H1 (cell line): ENCODE data around the gene PPP1R9A. TPM values are rescaled to one million over a fixed set of nuclear protein-coding genes. Genes with fewer than 3 reads are reported as not detected.

Experiments
- CTCF ChIA-PET: fragments of 300-600 bp; sonication (Branson Sonifier 250); formaldehyde crosslinking; loops from one replicate; lab custom pipeline; 2021; ENCODE audit not compliant: partially characterized antibody; lab: Charles Lee
- POLR2A ChIA-PET: fragments of 300-600 bp; sonication (Branson Sonifier 250); formaldehyde crosslinking; loops from one replicate; lab custom pipeline; 2021; ENCODE audit warnings: inconsistent platforms; ENCODE audit not compliant: partially characterized antibody; lab: Charles Lee
- DNase-seq, 2 experiments: peaks; one replicate each; pipeline versions ENCODE4 v3.0.0 to v3.0.0-alpha.2; 2010 to 2022; ENCODE audit warnings: low spot score in 2 of 2, low read depth in 1 of 2, mixed read lengths in 1 of 2
- FAIRE-seq: peaks from 2 replicates; lab custom pipeline; 2011; peaks lifted over from hg19 to GRCh38; lab: Jason Lieb, UNC
- H2AFZ ChIP-seq: 2 replicates; pipeline ENCODE4 v1.8.1; 2012; ENCODE audit warnings: low read length, inconsistent platforms
- H2AK5ac ChIP-seq: 2 replicates; pipeline ENCODE4 v1.6.1; 2013; ENCODE audit warnings: low read depth, low read length
- H2BK120ac ChIP-seq: replicated peaks from 2 replicates; pipeline ENCODE3; 2013; ENCODE audit warnings: low read depth, low read length, inconsistent platforms
- H2BK12ac ChIP-seq: 2 replicates; pipeline ENCODE4 v1.6.1; 2013; ENCODE audit warnings: low read depth, low read length
- H2BK15ac ChIP-seq: 2 replicates; pipeline ENCODE4 v1.6.1; 2013; ENCODE audit warnings: low read length
- H2BK20ac ChIP-seq: 2 replicates; pipeline ENCODE4 v1.6.1; 2013; ENCODE audit warnings: low read length
- H2BK5ac ChIP-seq: 2 replicates; pipeline ENCODE4 v1.6.1; 2013; ENCODE audit warnings: low read depth, low read length
- H3K14ac ChIP-seq: 2 replicates; pipeline ENCODE4 v1.6.1; 2013; ENCODE audit warnings: inconsistent platforms; ENCODE audit not compliant: insufficient read length
- H3K18ac ChIP-seq: 2 replicates; pipeline ENCODE4 v1.6.1; 2013; ENCODE audit warnings: low read length; ENCODE audit errors: extremely low read depth
- H3K23ac ChIP-seq: 2 replicates; pipeline ENCODE4 v1.6.1; 2013; ENCODE audit warnings: inconsistent platforms; ENCODE audit not compliant: insufficient read length
- H3K23me2 ChIP-seq: 2 replicates; pipeline ENCODE4 v1.6.1; 2013; ENCODE audit warnings: low read depth, low read length
- H3K27ac ChIP-seq: 2 replicates; pipeline ENCODE4 v1.6.1; 2011; ENCODE audit warnings: low read depth, low read length, inconsistent platforms
- H3K27me3 ChIP-seq, 4 experiments: replicated peaks in 1 of 4; 1 replicate in 1 of 4; 2 replicates in 3 of 4; pipeline versions ENCODE4 v1.6.1 to v1.8.1; 2011 to 2013; ENCODE audit warnings: low read length in 3 of 4, mild to moderate bottlenecking in 3 of 4, inconsistent platforms in 2 of 4, mixed read lengths in 2 of 4, moderate library complexity in 1 of 4; ENCODE audit not compliant: control insufficient read depth in 3 of 4, insufficient read depth in 3 of 4; ENCODE audit errors: extremely low read depth in 1 of 4
- H3K36me3 ChIP-seq, 4 experiments: 2 replicates each; pipeline versions ENCODE4 v1.6.1 to v1.8.1; 2011 to 2013; ENCODE audit warnings: mild to moderate bottlenecking in 4 of 4, low read length in 3 of 4, moderate library complexity in 2 of 4, control low read depth in 1 of 4, inconsistent platforms in 1 of 4; ENCODE audit not compliant: insufficient read depth in 4 of 4, control insufficient read depth in 2 of 4
- H3K4ac ChIP-seq: replicated peaks from 2 replicates; pipeline ENCODE3; 2013; ENCODE audit warnings: low read length, low read depth, mixed read lengths, inconsistent platforms; ENCODE audit not compliant: insufficient read length
- H3K4me1 ChIP-seq, 4 experiments: replicated peaks in 1 of 4; 1 replicate in 1 of 4; 2 replicates in 3 of 4; pipeline versions ENCODE4 v1.6.1 to v1.8.1; 2011 to 2013; ENCODE audit warnings: low read length in 3 of 4, inconsistent platforms in 2 of 4, mixed read lengths in 1 of 4; ENCODE audit not compliant: insufficient read depth in 4 of 4, control insufficient read depth in 3 of 4
- H3K4me2 ChIP-seq, 2 experiments: 2 replicates each; pipeline versions ENCODE4 v1.6.1 to v1.8.1; 2011 to 2013; ENCODE audit warnings: low read depth in 2 of 2, low read length in 2 of 2, control low read depth in 1 of 2, inconsistent platforms in 1 of 2, mild to moderate bottlenecking in 1 of 2; ENCODE audit not compliant: insufficient read depth in 1 of 2
- H3K4me3 ChIP-seq, 4 experiments: fragments of 200-600, 300-600 bp in 1 of 4; sonication (generic), shearing (Covaris generic), sonication (Bioruptor Twin) in 1 of 4; 2 replicates each; pipeline versions ENCODE4 v1.5.1 to v1.8.1; 2011 to 2016; ENCODE audit warnings: low read length in 4 of 4, low read depth in 3 of 4, control low read depth in 2 of 4, inconsistent platforms in 2 of 4, mild to moderate bottlenecking in 2 of 4, mixed read lengths in 1 of 4, moderate library complexity in 1 of 4; ENCODE audit not compliant: insufficient read depth in 2 of 4; ENCODE audit errors: extremely low read depth in 1 of 4
- H3K56ac ChIP-seq: replicated peaks from 2 replicates; pipeline ENCODE3; 2013; ENCODE audit warnings: low read depth, mild to moderate bottlenecking, mixed read lengths, low read length, inconsistent platforms; ENCODE audit not compliant: insufficient read length
- H3K79me1 ChIP-seq: 2 replicates; pipeline ENCODE4 v1.6.1; 2013; ENCODE audit warnings: low read depth, low read length, control low read depth
- H3K79me2 ChIP-seq, 2 experiments: 2 replicates each; pipeline versions ENCODE4 v1.6.1 to v1.8.1; 2012 to 2013; ENCODE audit warnings: low read length in 2 of 2, mild to moderate bottlenecking in 2 of 2, inconsistent platforms in 1 of 2; ENCODE audit not compliant: insufficient read depth in 2 of 2, control insufficient read depth in 1 of 2
- H3K9ac ChIP-seq, 4 experiments: replicated peaks in 1 of 4; 1 replicate in 1 of 4; 2 replicates in 3 of 4; pipeline versions ENCODE4 v1.6.1 to v1.8.1; 2011 to 2013; ENCODE audit warnings: low read depth in 3 of 4, low read length in 3 of 4, control low read depth in 2 of 4, mild to moderate bottlenecking in 2 of 4, moderate library complexity in 2 of 4, inconsistent platforms in 1 of 4; ENCODE audit errors: extremely low read depth in 1 of 4
- H3K9me3 ChIP-seq, 2 experiments: 2 replicates each; pipeline versions ENCODE4 v1.6.1 to v1.8.1; 2012 to 2013; ENCODE audit warnings: mild to moderate bottlenecking in 2 of 2, moderate library complexity in 2 of 2, control low read depth in 1 of 2, inconsistent platforms in 1 of 2, low read depth in 1 of 2, low read length in 1 of 2, mixed read lengths in 1 of 2; ENCODE audit not compliant: insufficient read depth in 2 of 2
- H4K20me1 ChIP-seq, 2 experiments: replicated peaks in 1 of 2; 2 replicates each; pipeline versions ENCODE3 to v1.8.1; 2011 to 2013; ENCODE audit warnings: inconsistent platforms in 2 of 2, low read length in 2 of 2, mild to moderate bottlenecking in 1 of 2; ENCODE audit not compliant: insufficient read depth in 2 of 2, control insufficient read depth in 1 of 2
- H4K5ac ChIP-seq: 2 replicates; pipeline ENCODE4 v1.6.1; 2013; ENCODE audit warnings: low read length, low read depth, mixed read lengths, inconsistent platforms; ENCODE audit not compliant: insufficient read length
- H4K8ac ChIP-seq: 2 replicates; pipeline ENCODE4 v1.8.0; 2013; ENCODE audit warnings: mild to moderate bottlenecking, moderate library complexity, low read length, inconsistent platforms; ENCODE audit not compliant: insufficient read depth; ENCODE audit errors: extremely low read depth
- H4K91ac ChIP-seq: replicated peaks from 2 replicates; pipeline ENCODE3; 2013; ENCODE audit warnings: low read length, mixed read lengths, inconsistent platforms; ENCODE audit not compliant: insufficient read length
- BCL11A ChIP-seq, 2 experiments: IDR thresholded peaks; one replicate each; pipeline ENCODE4 v1.6.1; 2011; ENCODE audit warnings: low read depth in 2 of 2, low read length in 2 of 2, mild to moderate bottlenecking in 2 of 2
- CBX5 ChIP-seq: fragments of 300-800, 300-1000 bp; sonication (generic); IDR thresholded peaks from 2 replicates; pipeline ENCODE4 v1.7.1; 2016; ENCODE audit warnings: antibody characterized with exemption, low read length, low read depth
- CEBPB ChIP-seq: IDR thresholded peaks from 2 replicates; pipeline ENCODE4 v1.6.1; 2012; ENCODE audit warnings: low read depth, low read length
- EGR1 ChIP-seq: IDR thresholded peaks from 2 replicates; pipeline ENCODE4 v1.6.1; 2011; ENCODE audit warnings: low read depth, low read length, borderline replicate concordance
- GTF2F1 ChIP-seq: IDR thresholded peaks from 2 replicates; pipeline ENCODE4 v1.6.1; 2012; ENCODE audit warnings: low read depth, low read length, improper control_type of control experiment, borderline replicate concordance
- HDAC2 ChIP-seq, 2 experiments: fragments of 300-600 bp in 1 of 2; sonication (generic) in 1 of 2; IDR thresholded peaks; 2 replicates each; pipeline ENCODE4 v1.6.1; 2011 to 2012; ENCODE audit warnings: low read depth in 2 of 2, low read length in 2 of 2, mild to moderate bottlenecking in 2 of 2, moderate library complexity in 2 of 2, borderline replicate concordance in 1 of 2, inconsistent platforms in 1 of 2
- KDM4A ChIP-seq: IDR thresholded peaks from one replicate; pipeline ENCODE4 v1.7.1; 2012; ENCODE audit warnings: low read depth, mild to moderate bottlenecking, moderate library complexity, low read length, inconsistent platforms; ENCODE audit not compliant: severe bottlenecking
- MAFK ChIP-seq: IDR thresholded peaks from 2 replicates; pipeline ENCODE4 v1.6.1; 2012; ENCODE audit warnings: low read depth, mild to moderate bottlenecking, improper control_type of control experiment, low read length
- RBBP5 ChIP-seq: IDR thresholded peaks from 2 replicates; pipeline ENCODE4 v1.7.1; 2012; ENCODE audit warnings: low read depth, mild to moderate bottlenecking, inconsistent platforms, low read length, moderate library complexity, borderline replicate concordance
- RXRA ChIP-seq: IDR thresholded peaks from 2 replicates; pipeline ENCODE4 v1.6.1; 2011; ENCODE audit warnings: low read depth, mild to moderate bottlenecking, low read length, moderate library complexity; ENCODE audit not compliant: insufficient read depth
- SP4 ChIP-seq: IDR thresholded peaks from 2 replicates; pipeline ENCODE4 v1.6.1; 2012; ENCODE audit warnings: low read length, inconsistent platforms
- TAF7 ChIP-seq: optimal IDR thresholded peaks from 2 replicates; pipeline ENCODE3; 2011; ENCODE audit warnings: low read depth, mild to moderate bottlenecking, inconsistent platforms, low read length, moderate library complexity, borderline replicate concordance
- TBP ChIP-seq: IDR thresholded peaks from 2 replicates; pipeline ENCODE4 v1.6.1; 2011; ENCODE audit warnings: low read depth, low read length, improper control_type of control experiment
- USF2 ChIP-seq: IDR thresholded peaks from 2 replicates; pipeline ENCODE4 v1.6.1; 2011; ENCODE audit warnings: low read length, improper control_type of control experiment
- WGBS, 2 experiments: shearing (Covaris generic) in 1 of 2; methylation state at CpG; one replicate each; pipeline versions ENCODE4 v1.1.6 to v1.1.7; 2013 to 2015; ENCODE audit warnings: low lambda C conversion rate in 2 of 2, mixed read lengths in 2 of 2, inconsistent platforms in 1 of 2, low coverage in 1 of 2, missing lambda C conversion rate in 1 of 2; ENCODE audit not compliant: insufficient replicate concordance in 2 of 2, insufficient coverage in 1 of 2, insufficient read length in 1 of 2; ENCODE audit errors: extremely low coverage in 1 of 2, missing lambda C conversion rate in 1 of 2; 5-methylcytosine and 5-hydroxymethylcytosine counted together
- polyA plus RNA-seq, 7 experiments: library from polyadenylated mRNA; depleted of rRNA in 3 of 7; stranded (reverse) in 5 of 7; unstranded in 2 of 7; fragments of >200 nt in 5 of 7; fragments of 200-250 nt in 2 of 7; gene quantifications; 1 replicate in 5 of 7; 2 replicates in 1 of 7; 4 replicates in 1 of 7; pipeline versions ENCODE4 v1.2.1 to v1.2.3, GENCODE V29; 2011 to 2013; ENCODE audit warnings: missing spikeins in 2 of 7, mixed read lengths in 2 of 7
- total RNA-seq: library from RNA; stranded (reverse); fragmentation: NEBNext Ultra II Directional; extraction: Animal tissue kit (Norgen Biotek cat#: 25700); gene quantifications from 2 replicates; pipeline ENCODE4 v1.2.1, GENCODE V29; 2021

Gene PPP1R9A
- total and polyA plus RNA-seq, 2 of the 8 experiments (the other 6 are each of a cell fraction or from before 2014, with no cell fraction given): 3.0 to 20.3 TPM

DNA sequence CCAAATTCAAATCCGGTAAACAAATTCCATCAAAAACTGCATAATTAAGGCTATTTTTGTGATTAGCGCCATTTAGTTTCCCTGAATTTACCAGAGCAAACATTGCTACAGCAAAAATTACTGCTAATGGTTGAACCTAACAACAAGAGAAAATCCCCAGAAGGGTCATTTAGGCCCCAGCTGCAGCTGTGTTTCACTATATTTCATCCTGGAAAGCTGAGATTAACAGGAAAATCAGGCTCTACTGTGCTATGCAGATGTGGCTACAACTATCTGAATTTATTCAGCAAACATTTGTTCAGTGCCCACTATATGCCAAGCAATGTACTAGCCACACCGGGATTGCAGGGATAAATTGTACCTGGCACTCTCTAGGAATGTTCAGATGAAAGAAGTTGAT is 312.9 kb downstream of the PPP1R9A start:
- peaks cover 0 to 1% of the 10 kb centered on the region in 2 experiments for H4K20me1 ChIP-seq
- no peak overlapping the region for H2BK120ac ChIP-seq
- H3K36me3 ChIP-seq: no peaks in the 10 kb centered on the region
- no peaks in the 10 kb centered on the region for H3K79me1 ChIP-seq
- no peak overlapping the region for H3K23ac ChIP-seq
- no peaks in the 10 kb centered on the region for H3K23me2 ChIP-seq
- no peak overlapping the region for H3K9ac ChIP-seq
- H2AFZ ChIP-seq: no peak overlapping the region
- CTCF ChIA-PET: interaction anchor here (1.0 kb wide), 1 partner anchor 10 kb away, joined by 3 read pairs; no protein-coding TSS in a partner anchor
- no peak overlapping the region for H3K4ac ChIP-seq
- DNase-seq (no peak), FAIRE-seq (no peak)
- POLR2A ChIA-PET: no interaction called here
- 93% methylated on average over 3 of the region's 3 CpGs; no CpG with 5 or more reads in 1 of the 2 experiments for WGBS, 2 experiments
- H3K4me3 ChIP-seq: no peak overlapping the region
- H4K91ac ChIP-seq: no peak overlapping the region
- H3K14ac ChIP-seq: no peak overlapping the region
- no peak overlapping the region for H2BK5ac ChIP-seq
- H3K27me3 ChIP-seq: no peaks in the 10 kb centered on the region
- H2BK20ac ChIP-seq: no peak overlapping the region
- H3K4me2 ChIP-seq: no peak overlapping the region
- no peaks in the 10 kb centered on the region for H3K4me1 ChIP-seq
- H4K8ac ChIP-seq: no peak overlapping the region
- H2AK5ac ChIP-seq: no peak overlapping the region
- no peak overlapping the region for H3K56ac ChIP-seq
- no peaks in the 10 kb centered on the region for H3K9me3 ChIP-seq
- no peaks in the 10 kb centered on the region for H3K79me2 ChIP-seq
- H4K5ac ChIP-seq: no peak overlapping the region
- H2BK12ac ChIP-seq: no peak overlapping the region
- no peak overlapping the region for H2BK15ac ChIP-seq
- no peak overlapping the region for H3K18ac ChIP-seq
- H3K27ac ChIP-seq: no peak overlapping the region
- TF ChIP-seq KDM4A (no peak), CBX5 (no peak), GTF2F1 (no peak), HDAC2 (IDR thresholded peaks at IDR 0.05; ENCODE audit: borderline replicate concordance in 1 of 2, low read depth in 2 of 2, low read length in 2 of 2) (no peak), SP4 (no peak), TBP (no peak), CEBPB (no peak), RBBP5 (no peak), BCL11A (IDR thresholded peaks at IDR 0.05; ENCODE audit: low read depth in 2 of 2, low read length in 2 of 2) (no peak), EGR1 (no peak), USF2 (no peak), TAF7 (no peak), RXRA (no peak), MAFK (no peak)
